HG02981 (cell line): Measurements from ENCODE around the gene GRIK4.
"Not testable (repeated sequence)": the region's sequence is repeated elsewhere in the genome, so short reads cannot be mapped to it uniquely, and the experiment has no call there.

Source experiments
- ATAC-seq: cut with Tn5 transposase; IDR thresholded peaks from one replicate; pipeline ENCODE4 v1.9.1; 2021; ENCODE audit warnings: mild to moderate bottlenecking, moderate library complexity; ENCODE audit not compliant: unreplicated experiment

The GRIK4 gene

GRCh38 chr11:121021718-121022117 lies 510.2 kb downstream of the GRIK4 start:
- ATAC-seq: not testable (repeated sequence)

- ATAC-seq: peak; percentile 96
These were observed 512.6 kb downstream of the GRIK4 start, which contains the start of gene TBCEL for GRCh38 chr11:121023848-121024751. TBCEL (plus strand) TSS chr11:121024102; CDS start chr11:121045691, 21,589 bp downstream.

- no peak for ATAC-seq
These were observed 513.4 kb downstream of the GRIK4 start for GRCh38 chr11:121024989-121025388.

DNA sequence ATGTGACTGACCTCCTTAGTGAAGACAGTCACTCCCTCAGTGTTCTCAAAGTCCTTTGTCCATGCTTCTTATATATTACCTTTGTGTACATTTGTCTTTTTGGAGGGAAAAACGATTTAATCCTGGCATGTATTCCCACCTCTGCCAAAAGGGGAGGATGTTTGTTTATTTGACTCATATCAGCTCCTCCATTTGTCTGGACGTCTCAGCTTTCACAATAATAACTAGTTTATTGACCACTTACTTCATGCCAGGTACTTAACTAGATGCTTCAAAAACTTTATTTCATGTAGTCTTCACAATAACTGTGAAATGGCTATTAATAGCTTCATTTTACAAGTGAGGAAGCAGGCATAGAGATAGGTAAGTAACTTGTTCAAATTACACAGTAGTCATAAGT lies 517.6 kb downstream of the GRIK4 start:
- ATAC-seq: no peak

DNA sequence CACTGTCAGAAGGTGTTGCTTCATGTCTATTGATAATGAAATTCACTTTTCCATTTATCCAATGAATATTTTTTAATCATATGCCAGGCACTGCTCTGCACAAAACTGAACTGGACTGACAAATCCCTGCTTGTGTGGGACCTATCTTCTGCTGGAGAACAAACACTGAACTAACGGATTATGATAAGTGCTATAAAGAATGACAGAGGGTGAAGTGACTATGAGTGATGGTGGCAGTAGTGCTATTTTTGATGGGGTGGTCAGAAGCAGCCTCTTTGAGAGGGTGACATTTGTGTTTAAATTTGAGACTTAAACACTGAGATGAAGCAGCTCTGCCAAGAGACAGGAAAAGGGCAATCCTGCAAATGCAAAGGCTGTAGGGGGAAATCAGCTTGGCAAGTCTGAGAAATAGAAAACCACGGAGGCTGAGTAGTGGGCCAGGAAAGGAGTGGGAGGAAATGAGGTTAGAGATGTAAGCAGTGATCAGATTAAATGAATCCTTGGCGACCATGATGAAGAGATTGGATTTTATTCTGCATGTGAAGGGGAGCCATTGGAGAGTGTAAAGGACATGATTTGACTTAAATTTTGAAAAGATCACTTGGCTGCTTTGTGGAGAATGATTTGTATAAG lies 518.4 kb downstream of the GRIK4 start:
- ATAC-seq: no peak

GRCh38 chr11:121031167-121031566 lies 519.6 kb downstream of the GRIK4 start:
- ATAC-seq: no peak

GRCh38 chr11:121031648-121032047 lies 520.1 kb downstream of the GRIK4 start:
- ATAC-seq: not testable (repeated sequence)

DNA sequence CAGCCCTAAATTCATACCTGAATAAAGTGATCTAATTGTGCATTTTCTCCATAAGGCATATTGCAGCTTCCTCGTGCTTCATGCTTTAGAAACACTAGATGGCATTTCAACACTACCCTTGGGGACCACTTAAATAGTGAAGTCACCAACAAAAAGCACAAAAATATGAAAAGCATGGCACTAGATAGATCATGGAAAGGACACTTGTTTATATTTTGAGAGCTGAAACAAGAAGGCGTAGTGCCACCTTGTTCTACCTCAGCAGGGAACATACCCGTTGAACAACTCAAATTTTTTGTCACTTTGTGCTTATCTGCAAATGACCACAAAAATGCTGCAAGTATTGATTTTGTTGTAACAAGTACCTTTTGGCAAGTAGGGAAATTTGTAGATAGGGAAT lies 521.0 kb downstream of the GRIK4 start:
- ATAC-seq: no peak

- no peak for ATAC-seq
These were observed 522.1 kb downstream of the GRIK4 start for GRCh38 chr11:121033635-121034034.

DNA sequence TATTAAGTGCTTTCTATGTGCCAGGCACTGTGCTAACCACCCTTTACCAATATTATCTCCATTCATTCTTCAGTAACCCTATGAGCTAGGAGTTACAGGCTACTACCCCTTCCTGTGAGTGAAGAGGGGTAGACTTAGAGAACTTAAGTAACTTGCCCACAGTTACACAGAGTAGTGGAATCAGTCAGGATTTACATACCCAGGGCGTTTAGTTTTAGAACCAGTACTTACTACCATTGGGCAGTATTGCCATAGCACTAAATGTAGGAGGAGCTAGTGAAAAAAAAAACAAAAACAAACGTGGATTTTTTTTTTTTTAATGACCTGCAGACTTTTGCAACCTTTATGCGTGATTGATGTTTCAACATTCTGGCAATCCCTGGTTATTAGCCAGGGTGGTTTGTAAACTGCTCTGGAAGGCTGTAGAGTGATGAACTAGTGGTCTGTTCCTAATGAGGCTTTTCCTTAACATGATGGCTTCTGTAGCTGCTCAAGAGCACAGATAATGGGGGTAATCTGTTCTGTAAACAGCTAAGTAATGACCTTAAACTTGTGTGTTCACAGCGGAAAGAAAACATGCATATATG lies 523.7 kb downstream of the GRIK4 start:
- ATAC-seq: no peak

- peak; percentile 51 for ATAC-seq
These were observed 524.2 kb downstream of the GRIK4 start for GRCh38 chr11:121035780-121036179.

- ATAC-seq: no peak
These were observed 525.5 kb downstream of the GRIK4 start for GRCh38 chr11:121037016-121037415.
